Psoas muscle (tissue), 8 donors: Measurements from ENCODE around the gene ALK. TPM values are rescaled to one million over a fixed set of nuclear protein-coding genes. Genes with fewer than 3 reads are reported as not detected.

Experiments used
- ATAC-seq, 4 donors: fragments of 200-7000 bp; cut with Tn5 transposase; one replicate each; pipeline ENCODE4 v1.9.1; 2020; ENCODE audit warnings: moderate library complexity in 3 of 4, mild to moderate bottlenecking in 2 of 4
- DNase-seq, 2 donors: peaks; one replicate each; pipeline ENCODE4 v3.0.0-alpha.2; 2020
- H3K27ac ChIP-seq: fragments of 200-600 bp; one replicate; pipeline ENCODE4 v1.8.0; 2022
- H3K27me3 ChIP-seq, 3 donors: fragments of 200-600 bp in 1 of 3; one replicate each; pipeline versions ENCODE4 v1.6.1 to v1.8.0; 2013 to 2022; ENCODE audit warnings: low read length in 2 of 3, mild to moderate bottlenecking in 2 of 3, moderate library complexity in 1 of 3; ENCODE audit not compliant: insufficient read depth in 3 of 3
- H3K36me3 ChIP-seq, 2 donors: fragments of 200-600 bp in 1 of 2; one replicate each; pipeline versions ENCODE4 v1.6.1 to v1.8.0; 2013 to 2022; ENCODE audit warnings: low read depth in 1 of 2, mild to moderate bottlenecking in 1 of 2, moderate library complexity in 1 of 2; ENCODE audit not compliant: insufficient read depth in 1 of 2
- H3K4me1 ChIP-seq: fragments of 200-600 bp; one replicate; pipeline ENCODE4 v1.8.0; 2022
- H3K4me3 ChIP-seq: fragments of 200-600 bp; one replicate; pipeline ENCODE4 v1.8.0; 2022; ENCODE audit warnings: mild to moderate bottlenecking
- H3K9me3 ChIP-seq: fragments of 200-600 bp; one replicate; pipeline ENCODE4 v1.8.0; 2022
- WGBS, 3 donors: extraction: QIAGEN DNeasy Blood & Tissue Kit; methylation state at CpG; one replicate each; pipeline versions ENCODE4 v1.1.6 to v1.1.7; 2013; 5-methylcytosine and 5-hydroxymethylcytosine counted together
- intact Hi-C, 2 donors: fragments of 100-400 bp; cut with DNase I; formaldehyde crosslinking; loops; one replicate each; pipeline versions ENCODE4 v1.11.0 to v1.14.2; 2022
- polyA plus RNA-seq, 3 donors: library from polyadenylated mRNA; stranded (reverse); fragments of 200-250 nt; gene quantifications; one replicate each; pipeline ENCODE4 v1.2.3, GENCODE V29; 2013
- total RNA-seq, 4 donors: library from RNA; stranded (reverse); fragmentation: NEBNext Ultra II Directional in 2 of 4; extraction: Animal tissue kit (Norgen Biotek cat#: 25700) in 2 of 4; gene quantifications; one replicate each; pipeline versions ENCODE4 v1.2.1 to v1.2.4, GENCODE V29; 2021 to 2023
- TF ChIP-seq, protein P1 (sequence below): fragments of 200-600 bp; IDR thresholded peaks from one replicate; pipeline ENCODE4 v1.8.0; 2022; ENCODE audit warnings: antibody characterized with exemption
- donor health status: healthy with polysubstance abuse.
- donor health status: DM: no; HTN: no; CAD: no; lungs with moderate emphysema.
- donor health status: Bipolar disorder and iron deficiency.
- donor health status: healthy.
- donor health status: DM: yes; HTN: yes; CAD: no.
- donor health status: DM: no; HTN: no; CAD: no.
- donor health status: DM: no; HTN: no; CAD: no.
- donor health status: DM: yes; HTN: yes; CAD: no.

ALK gene
- total and polyA plus RNA-seq, 7 donors = 0.03 to 0.32 (median 0.08) TPM; not detected in 2

DNA sequence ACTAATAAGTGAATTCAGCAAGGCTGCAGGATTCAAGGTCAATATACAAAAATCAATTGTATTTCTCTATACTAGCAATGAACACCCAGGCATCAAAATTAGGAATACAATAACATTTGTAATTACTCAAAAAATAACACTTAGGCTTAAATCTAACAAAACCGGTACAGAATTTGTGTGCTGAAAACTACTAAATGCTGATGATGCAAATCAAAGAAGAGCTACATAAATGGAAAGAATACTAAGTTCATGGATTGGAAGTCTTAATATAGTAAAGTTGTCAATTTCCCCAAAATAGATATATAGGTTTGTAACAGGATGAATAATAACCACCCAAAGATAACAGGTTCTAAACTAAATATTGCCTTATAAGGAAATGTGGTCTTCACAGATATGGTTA lies 286.5 kb downstream of the ALK start:
- DNase-seq (no peak), ATAC-seq (no peak)
- 90 to 98% (median 96%) methylated on average over 1 of the region's 1 CpG for WGBS, 3 donors
- intact Hi-C loops = no loop called here
- no peaks in the 10 kb centered on the region for H3K4me1 ChIP-seq
- TF ChIP-seq, protein P1, sequence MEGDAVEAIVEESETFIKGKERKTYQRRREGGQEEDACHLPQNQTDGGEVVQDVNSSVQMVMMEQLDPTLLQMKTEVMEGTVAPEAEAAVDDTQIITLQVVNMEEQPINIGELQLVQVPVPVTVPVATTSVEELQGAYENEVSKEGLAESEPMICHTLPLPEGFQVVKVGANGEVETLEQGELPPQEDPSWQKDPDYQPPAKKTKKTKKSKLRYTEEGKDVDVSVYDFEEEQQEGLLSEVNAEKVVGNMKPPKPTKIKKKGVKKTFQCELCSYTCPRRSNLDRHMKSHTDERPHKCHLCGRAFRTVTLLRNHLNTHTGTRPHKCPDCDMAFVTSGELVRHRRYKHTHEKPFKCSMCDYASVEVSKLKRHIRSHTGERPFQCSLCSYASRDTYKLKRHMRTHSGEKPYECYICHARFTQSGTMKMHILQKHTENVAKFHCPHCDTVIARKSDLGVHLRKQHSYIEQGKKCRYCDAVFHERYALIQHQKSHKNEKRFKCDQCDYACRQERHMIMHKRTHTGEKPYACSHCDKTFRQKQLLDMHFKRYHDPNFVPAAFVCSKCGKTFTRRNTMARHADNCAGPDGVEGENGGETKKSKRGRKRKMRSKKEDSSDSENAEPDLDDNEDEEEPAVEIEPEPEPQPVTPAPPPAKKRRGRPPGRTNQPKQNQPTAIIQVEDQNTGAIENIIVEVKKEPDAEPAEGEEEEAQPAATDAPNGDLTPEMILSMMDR = no peak
- no peak overlapping the region for H3K27ac ChIP-seq
- H3K27me3 ChIP-seq = no peaks in the 10 kb centered on the region
- H3K9me3 ChIP-seq = no peaks in the 10 kb centered on the region
- no peaks in the 10 kb centered on the region for H3K36me3 ChIP-seq
- no peak overlapping the region for H3K4me3 ChIP-seq

DNA sequence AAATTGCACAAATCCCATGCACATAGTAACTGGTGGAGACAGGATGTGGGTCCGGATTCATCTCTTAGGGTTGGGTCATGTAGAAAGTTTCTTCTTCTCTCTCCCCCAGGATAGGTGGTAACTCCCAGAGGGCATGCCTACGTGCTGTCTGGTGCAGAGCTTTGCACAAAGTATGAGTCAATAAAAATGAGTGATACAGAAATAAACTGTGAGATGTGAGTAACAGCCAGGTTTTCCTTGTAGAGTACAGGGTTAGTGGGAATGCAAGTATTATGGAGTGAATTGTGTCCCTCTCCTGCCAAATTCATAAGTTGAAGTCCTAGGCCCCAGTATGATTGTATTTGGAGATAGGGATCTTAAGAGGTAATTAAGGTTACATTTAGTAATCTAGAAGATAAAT lies 289.4 kb downstream of the ALK start:
- Histone ChIP-seq H3K36me3 (no peaks in the 10 kb centered on the region), H3K4me3 (no peak overlapping the region), H3K27me3 (no peaks in the 10 kb centered on the region), H3K4me1 (no peaks in the 10 kb centered on the region), H3K9me3 (no peaks in the 10 kb centered on the region), H3K27ac (no peak overlapping the region)
- 85 to 89% (median 86%) methylated on average over 2 of the region's 2 CpGs for WGBS, 3 donors
- TF ChIP-seq, protein P1 = no peak
- ATAC-seq (no peak), DNase-seq (no peak)
- intact Hi-C loops = no loop called here

DNA sequence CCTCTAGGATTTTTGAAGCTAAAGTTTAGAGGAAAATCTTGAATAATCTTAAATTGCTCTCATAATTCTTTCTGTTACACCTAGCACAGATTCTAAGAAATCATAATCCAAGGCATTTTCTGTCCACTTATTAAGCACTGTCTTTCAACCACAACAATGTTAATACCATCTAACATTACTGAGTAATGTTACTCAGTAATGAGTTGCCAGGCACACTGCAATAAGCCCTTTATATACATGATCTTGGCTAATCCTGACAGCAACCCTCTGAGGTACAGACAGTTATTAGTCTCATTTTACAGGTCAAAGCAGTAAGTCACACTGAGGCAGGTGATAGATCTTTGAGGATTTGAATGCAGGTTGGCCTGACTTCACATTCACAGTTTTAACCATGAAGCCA lies 291.9 kb downstream of the ALK start:
- ATAC-seq = no peak
- Histone ChIP-seq H3K4me3 (no peak overlapping the region), H3K36me3 (no peaks in the 10 kb centered on the region), H3K4me1 (no peaks in the 10 kb centered on the region), H3K9me3 (no peaks in the 10 kb centered on the region), H3K27ac (no peak overlapping the region), H3K27me3 (no peaks in the 10 kb centered on the region)
- TF ChIP-seq, protein P1 = no peak
- no peak for DNase-seq
- intact Hi-C loops = no loop called here

DNA sequence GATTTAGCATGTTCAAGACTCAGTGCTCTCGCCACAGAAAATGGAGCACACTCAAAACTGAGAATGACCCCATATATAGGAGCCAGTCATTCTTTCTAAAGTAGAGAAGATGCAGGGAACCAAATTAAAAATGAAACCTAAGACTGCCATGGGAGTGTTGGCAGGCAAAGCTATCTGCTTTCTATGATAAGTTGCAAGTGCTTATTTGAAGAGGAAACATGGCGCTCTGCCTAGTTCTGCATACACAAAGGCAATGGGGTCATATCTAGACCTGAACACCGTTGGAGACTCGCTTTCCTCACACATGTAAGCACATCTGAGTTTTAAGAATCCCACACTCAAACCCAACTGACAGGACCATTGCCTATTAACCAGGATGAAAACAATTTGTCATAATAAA lies 292.5 kb downstream of the ALK start:
- Histone ChIP-seq H3K4me3 (no peak overlapping the region), H3K4me1 (no peaks in the 10 kb centered on the region), H3K27ac (no peak overlapping the region), H3K27me3 (no peaks in the 10 kb centered on the region), H3K9me3 (no peaks in the 10 kb centered on the region), H3K36me3 (no peaks in the 10 kb centered on the region)
- TF ChIP-seq, protein P1 = no peak
- ATAC-seq (no peak), DNase-seq (no peak)
- WGBS, 3 donors = 59 to 64% (median 63%) methylated on average over 4 of the region's 4 CpGs
- intact Hi-C loops = no loop called here

DNA sequence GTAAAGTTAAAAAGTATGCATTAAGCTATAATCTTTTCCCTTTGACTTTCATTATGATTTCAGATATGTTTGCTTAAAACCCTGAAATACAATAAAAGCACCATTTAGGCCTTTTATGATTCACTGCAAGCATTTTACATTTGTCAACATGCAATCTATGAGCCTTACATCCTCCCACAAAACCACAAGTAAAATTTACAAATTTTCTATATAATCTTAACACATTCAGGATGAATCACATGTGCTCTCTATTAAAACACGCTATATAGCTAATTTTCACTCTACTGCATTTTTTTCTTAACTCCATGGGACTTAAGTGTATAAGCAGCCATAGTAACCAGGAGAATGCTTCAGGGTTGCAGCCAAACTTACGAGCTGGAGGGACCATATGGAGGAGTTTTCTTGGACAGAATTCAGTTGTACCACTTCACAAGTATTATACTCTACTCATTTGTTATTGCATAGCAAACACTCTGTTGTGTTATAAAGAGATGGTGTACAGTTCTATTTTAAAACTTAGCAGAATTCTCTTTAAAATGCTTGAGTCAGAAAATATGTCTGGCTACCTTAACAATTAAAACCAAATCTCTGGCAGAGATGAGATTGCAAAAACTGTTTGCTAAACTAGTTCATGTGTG lies 293.2 kb downstream of the ALK start:
- Histone ChIP-seq H3K27ac (no peak overlapping the region), H3K36me3 (no peaks in the 10 kb centered on the region), H3K9me3 (no peaks in the 10 kb centered on the region), H3K4me1 (no peaks in the 10 kb centered on the region), H3K4me3 (no peak overlapping the region), H3K27me3 (no peaks in the 10 kb centered on the region)
- 73 to 78% (median 75%) methylated on average over 2 of the region's 2 CpGs for WGBS, 3 donors
- intact Hi-C loops = no loop called here
- TF ChIP-seq, protein P1 = no peak
- ATAC-seq = no peak
- no peak for DNase-seq
